ENCODE results near the gene CHRND. TPM values are rescaled to one million over a fixed set of nuclear protein-coding genes. Genes with fewer than 3 reads are reported as not detected.

The CHRND gene
- total and polyA plus RNA-seq, 12 donors = 0.03 to 0.57 (median 0.17) TPM; not detected in 8

- Histone ChIP-seq H3K9me3 (no peaks in the 10 kb centered on the region), H3K4me3 (no peak overlapping the region), H3K27ac (no peak overlapping the region), H3K36me3 (no peaks in the 10 kb centered on the region), H3K27me3 (peaks cover 0 to 19% (median 8%) of the 10 kb centered on the region in 7 donors), H3K4me1 (no peaks in the 10 kb centered on the region)
- 77% methylated on average over 10 of the region's 10 CpGs for WGBS, 2 donors
- intact Hi-C loops (cut with DNase I) = no loop called here
- TF ChIP-seq, protein P1, sequence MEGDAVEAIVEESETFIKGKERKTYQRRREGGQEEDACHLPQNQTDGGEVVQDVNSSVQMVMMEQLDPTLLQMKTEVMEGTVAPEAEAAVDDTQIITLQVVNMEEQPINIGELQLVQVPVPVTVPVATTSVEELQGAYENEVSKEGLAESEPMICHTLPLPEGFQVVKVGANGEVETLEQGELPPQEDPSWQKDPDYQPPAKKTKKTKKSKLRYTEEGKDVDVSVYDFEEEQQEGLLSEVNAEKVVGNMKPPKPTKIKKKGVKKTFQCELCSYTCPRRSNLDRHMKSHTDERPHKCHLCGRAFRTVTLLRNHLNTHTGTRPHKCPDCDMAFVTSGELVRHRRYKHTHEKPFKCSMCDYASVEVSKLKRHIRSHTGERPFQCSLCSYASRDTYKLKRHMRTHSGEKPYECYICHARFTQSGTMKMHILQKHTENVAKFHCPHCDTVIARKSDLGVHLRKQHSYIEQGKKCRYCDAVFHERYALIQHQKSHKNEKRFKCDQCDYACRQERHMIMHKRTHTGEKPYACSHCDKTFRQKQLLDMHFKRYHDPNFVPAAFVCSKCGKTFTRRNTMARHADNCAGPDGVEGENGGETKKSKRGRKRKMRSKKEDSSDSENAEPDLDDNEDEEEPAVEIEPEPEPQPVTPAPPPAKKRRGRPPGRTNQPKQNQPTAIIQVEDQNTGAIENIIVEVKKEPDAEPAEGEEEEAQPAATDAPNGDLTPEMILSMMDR (IDR thresholded peaks at IDR 0.05) = no peak
- DNase-seq (no peak), ATAC-seq (no peak)
Measured at GRCh38 chr2:232493701-232494474, 32.1 kb upstream of the CHRND start.

GRCh38 chr2:232494542-232494941 lies 31.4 kb upstream of the CHRND start:
- Histone ChIP-seq H3K27me3 (peaks cover 0 to 15% (median 4%) of the 10 kb centered on the region in 7 donors), H3K36me3 (no peaks in the 10 kb centered on the region), H3K4me1 (no peaks in the 10 kb centered on the region), H3K4me3 (no peak overlapping the region), H3K9me3 (no peaks in the 10 kb centered on the region), H3K27ac (no peak overlapping the region)
- intact Hi-C loops (cut with DNase I) = no loop called here
- TF ChIP-seq, protein P1 (IDR thresholded peaks at IDR 0.05) = no peak
- ATAC-seq = no peak
- 96% methylated on average over 5 of the region's 5 CpGs for whole genome bisulfite sequencing, 2 donors
- no peak for DNase-seq

DNA sequence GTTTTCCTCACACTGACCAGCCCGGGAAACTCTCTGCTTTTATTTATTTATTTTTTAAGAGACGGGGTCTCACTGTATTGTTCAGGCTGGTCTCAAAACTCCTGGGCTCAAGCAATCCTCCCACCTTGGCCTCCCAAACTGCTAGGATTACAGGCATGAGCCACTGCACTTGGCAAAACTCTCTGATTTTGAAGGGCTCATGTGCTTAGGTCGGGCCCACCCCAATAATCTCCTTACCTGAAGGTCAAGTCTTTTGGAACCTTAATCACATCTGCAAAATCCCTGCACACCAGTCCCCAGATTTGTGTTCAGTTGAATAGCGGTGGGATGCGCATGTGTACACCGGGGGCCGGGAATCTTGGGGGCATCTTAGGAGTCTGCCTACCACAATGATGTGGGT lies 30.7 kb upstream of the CHRND start:
- WGBS, 2 donors = 92 to 93% methylated on average over 7 of the region's 7 CpGs
- TF ChIP-seq, protein P1 (IDR thresholded peaks at IDR 0.05) = no peak

GRCh38 chr2:232496501-232497270 lies 29.3 kb upstream of the CHRND start:
- DNase-seq = no peak
- no peak overlapping the region for H3K27ac ChIP-seq
- no peak overlapping the region for H3K4me3 ChIP-seq
- peaks cover 0 to 10% (median 0%) of the 10 kb centered on the region in 7 donors for H3K27me3 ChIP-seq
- intact Hi-C loops (cut with DNase I) = no loop called here
- 79 to 88% methylated on average over 19 to 20 of the region's 20 CpGs for WGBS, 2 donors
- no peaks in the 10 kb centered on the region for H3K9me3 ChIP-seq
- no peaks in the 10 kb centered on the region for H3K36me3 ChIP-seq
- peaks cover 0 to 4% (median 0%) of the 10 kb centered on the region in 9 donors for H3K4me1 ChIP-seq
- ATAC-seq = no peak
- TF ChIP-seq, protein P1 (IDR thresholded peaks at IDR 0.05) = no peak

More for the DNA sequence above, 30.7 kb upstream of the CHRND start:
- Histone ChIP-seq H3K4me1 (no peaks in the 10 kb centered on the region), H3K4me3 (no peak overlapping the region), H3K27ac (no peak overlapping the region), H3K9me3 (no peaks in the 10 kb centered on the region), H3K27me3 (peaks cover 0 to 11% (median 0%) of the 10 kb centered on the region in 7 donors), H3K36me3 (no peaks in the 10 kb centered on the region)
- ATAC-seq = no peak
- DNase-seq = no peak
- intact Hi-C loops (cut with DNase I) = no loop called here

Measured in heart right ventricle (tissue), 16 donors.